H1 (cell line): Measurements from ENCODE around the gene ZNF639. TPM values are rescaled to one million over a fixed set of nuclear protein-coding genes. Genes with fewer than 3 reads are reported as not detected.

ENCODE experiments used
- CTCF ChIA-PET: fragments of 300-600 bp; sonication (Branson Sonifier 250); formaldehyde crosslinking; loops from one replicate; lab custom pipeline; 2021; ENCODE audit not compliant: partially characterized antibody; lab: Charles Lee
- POLR2A ChIA-PET: fragments of 300-600 bp; sonication (Branson Sonifier 250); formaldehyde crosslinking; loops from one replicate; lab custom pipeline; 2021; ENCODE audit warnings: inconsistent platforms; ENCODE audit not compliant: partially characterized antibody; lab: Charles Lee
- DNase-seq, 2 experiments: peaks; one replicate each; pipeline versions ENCODE4 v3.0.0 to v3.0.0-alpha.2; 2010 to 2022; ENCODE audit warnings: low spot score in 2 of 2, low read depth in 1 of 2, mixed read lengths in 1 of 2
- FAIRE-seq: peaks from 2 replicates; lab custom pipeline; 2011; peaks lifted over from hg19 to GRCh38; lab: Jason Lieb, UNC
- H2AFZ ChIP-seq: 2 replicates; pipeline ENCODE4 v1.8.1; 2012; ENCODE audit warnings: low read length, inconsistent platforms
- H2AK5ac ChIP-seq: 2 replicates; pipeline ENCODE4 v1.6.1; 2013; ENCODE audit warnings: low read depth, low read length
- H2BK120ac ChIP-seq: replicated peaks from 2 replicates; pipeline ENCODE3; 2013; ENCODE audit warnings: low read depth, low read length, inconsistent platforms
- H2BK12ac ChIP-seq: 2 replicates; pipeline ENCODE4 v1.6.1; 2013; ENCODE audit warnings: low read depth, low read length
- H2BK15ac ChIP-seq: 2 replicates; pipeline ENCODE4 v1.6.1; 2013; ENCODE audit warnings: low read length
- H2BK20ac ChIP-seq: 2 replicates; pipeline ENCODE4 v1.6.1; 2013; ENCODE audit warnings: low read length
- H2BK5ac ChIP-seq: 2 replicates; pipeline ENCODE4 v1.6.1; 2013; ENCODE audit warnings: low read depth, low read length
- H3K14ac ChIP-seq: 2 replicates; pipeline ENCODE4 v1.6.1; 2013; ENCODE audit warnings: inconsistent platforms; ENCODE audit not compliant: insufficient read length
- H3K18ac ChIP-seq: 2 replicates; pipeline ENCODE4 v1.6.1; 2013; ENCODE audit warnings: low read length; ENCODE audit errors: extremely low read depth
- H3K23ac ChIP-seq: 2 replicates; pipeline ENCODE4 v1.6.1; 2013; ENCODE audit warnings: inconsistent platforms; ENCODE audit not compliant: insufficient read length
- H3K23me2 ChIP-seq: 2 replicates; pipeline ENCODE4 v1.6.1; 2013; ENCODE audit warnings: low read depth, low read length
- H3K27ac ChIP-seq: 2 replicates; pipeline ENCODE4 v1.6.1; 2011; ENCODE audit warnings: low read depth, low read length, inconsistent platforms
- H3K27me3 ChIP-seq, 4 experiments: replicated peaks in 1 of 4; 1 replicate in 1 of 4; 2 replicates in 3 of 4; pipeline versions ENCODE4 v1.6.1 to v1.8.1; 2011 to 2013; ENCODE audit warnings: low read length in 3 of 4, mild to moderate bottlenecking in 3 of 4, inconsistent platforms in 2 of 4, mixed read lengths in 2 of 4, moderate library complexity in 1 of 4; ENCODE audit not compliant: control insufficient read depth in 3 of 4, insufficient read depth in 3 of 4; ENCODE audit errors: extremely low read depth in 1 of 4
- H3K36me3 ChIP-seq, 4 experiments: 2 replicates each; pipeline versions ENCODE4 v1.6.1 to v1.8.1; 2011 to 2013; ENCODE audit warnings: mild to moderate bottlenecking in 4 of 4, low read length in 3 of 4, moderate library complexity in 2 of 4, control low read depth in 1 of 4, inconsistent platforms in 1 of 4; ENCODE audit not compliant: insufficient read depth in 4 of 4, control insufficient read depth in 2 of 4
- H3K4ac ChIP-seq: replicated peaks from 2 replicates; pipeline ENCODE3; 2013; ENCODE audit warnings: low read length, low read depth, mixed read lengths, inconsistent platforms; ENCODE audit not compliant: insufficient read length
- H3K4me1 ChIP-seq, 4 experiments: replicated peaks in 1 of 4; 1 replicate in 1 of 4; 2 replicates in 3 of 4; pipeline versions ENCODE4 v1.6.1 to v1.8.1; 2011 to 2013; ENCODE audit warnings: low read length in 3 of 4, inconsistent platforms in 2 of 4, mixed read lengths in 1 of 4; ENCODE audit not compliant: insufficient read depth in 4 of 4, control insufficient read depth in 3 of 4
- H3K4me2 ChIP-seq, 2 experiments: 2 replicates each; pipeline versions ENCODE4 v1.6.1 to v1.8.1; 2011 to 2013; ENCODE audit warnings: low read depth in 2 of 2, low read length in 2 of 2, control low read depth in 1 of 2, inconsistent platforms in 1 of 2, mild to moderate bottlenecking in 1 of 2; ENCODE audit not compliant: insufficient read depth in 1 of 2
- H3K4me3 ChIP-seq, 4 experiments: fragments of 200-600, 300-600 bp in 1 of 4; sonication (generic), shearing (Covaris generic), sonication (Bioruptor Twin) in 1 of 4; 2 replicates each; pipeline versions ENCODE4 v1.5.1 to v1.8.1; 2011 to 2016; ENCODE audit warnings: low read length in 4 of 4, low read depth in 3 of 4, control low read depth in 2 of 4, inconsistent platforms in 2 of 4, mild to moderate bottlenecking in 2 of 4, mixed read lengths in 1 of 4, moderate library complexity in 1 of 4; ENCODE audit not compliant: insufficient read depth in 2 of 4; ENCODE audit errors: extremely low read depth in 1 of 4
- H3K56ac ChIP-seq: replicated peaks from 2 replicates; pipeline ENCODE3; 2013; ENCODE audit warnings: low read depth, mild to moderate bottlenecking, mixed read lengths, low read length, inconsistent platforms; ENCODE audit not compliant: insufficient read length
- H3K79me1 ChIP-seq: 2 replicates; pipeline ENCODE4 v1.6.1; 2013; ENCODE audit warnings: low read depth, low read length, control low read depth
- H3K79me2 ChIP-seq, 2 experiments: 2 replicates each; pipeline versions ENCODE4 v1.6.1 to v1.8.1; 2012 to 2013; ENCODE audit warnings: low read length in 2 of 2, mild to moderate bottlenecking in 2 of 2, inconsistent platforms in 1 of 2; ENCODE audit not compliant: insufficient read depth in 2 of 2, control insufficient read depth in 1 of 2
- H3K9ac ChIP-seq, 4 experiments: replicated peaks in 1 of 4; 1 replicate in 1 of 4; 2 replicates in 3 of 4; pipeline versions ENCODE4 v1.6.1 to v1.8.1; 2011 to 2013; ENCODE audit warnings: low read depth in 3 of 4, low read length in 3 of 4, control low read depth in 2 of 4, mild to moderate bottlenecking in 2 of 4, moderate library complexity in 2 of 4, inconsistent platforms in 1 of 4; ENCODE audit errors: extremely low read depth in 1 of 4
- H3K9me3 ChIP-seq, 2 experiments: 2 replicates each; pipeline versions ENCODE4 v1.6.1 to v1.8.1; 2012 to 2013; ENCODE audit warnings: mild to moderate bottlenecking in 2 of 2, moderate library complexity in 2 of 2, control low read depth in 1 of 2, inconsistent platforms in 1 of 2, low read depth in 1 of 2, low read length in 1 of 2, mixed read lengths in 1 of 2; ENCODE audit not compliant: insufficient read depth in 2 of 2
- H4K20me1 ChIP-seq, 2 experiments: replicated peaks in 1 of 2; 2 replicates each; pipeline versions ENCODE3 to v1.8.1; 2011 to 2013; ENCODE audit warnings: inconsistent platforms in 2 of 2, low read length in 2 of 2, mild to moderate bottlenecking in 1 of 2; ENCODE audit not compliant: insufficient read depth in 2 of 2, control insufficient read depth in 1 of 2
- H4K5ac ChIP-seq: 2 replicates; pipeline ENCODE4 v1.6.1; 2013; ENCODE audit warnings: low read length, low read depth, mixed read lengths, inconsistent platforms; ENCODE audit not compliant: insufficient read length
- H4K8ac ChIP-seq: 2 replicates; pipeline ENCODE4 v1.8.0; 2013; ENCODE audit warnings: mild to moderate bottlenecking, moderate library complexity, low read length, inconsistent platforms; ENCODE audit not compliant: insufficient read depth; ENCODE audit errors: extremely low read depth
- H4K91ac ChIP-seq: replicated peaks from 2 replicates; pipeline ENCODE3; 2013; ENCODE audit warnings: low read length, mixed read lengths, inconsistent platforms; ENCODE audit not compliant: insufficient read length
- BACH1 ChIP-seq: IDR thresholded peaks from 2 replicates; pipeline ENCODE4 v1.6.1; 2012; ENCODE audit warnings: low read length, improper control_type of control experiment
- CEBPB ChIP-seq: IDR thresholded peaks from 2 replicates; pipeline ENCODE4 v1.6.1; 2012; ENCODE audit warnings: low read depth, low read length
- MAFK ChIP-seq: IDR thresholded peaks from 2 replicates; pipeline ENCODE4 v1.6.1; 2012; ENCODE audit warnings: low read depth, mild to moderate bottlenecking, improper control_type of control experiment, low read length
- WGBS, 2 experiments: shearing (Covaris generic) in 1 of 2; methylation state at CpG; one replicate each; pipeline versions ENCODE4 v1.1.6 to v1.1.7; 2013 to 2015; ENCODE audit warnings: low lambda C conversion rate in 2 of 2, mixed read lengths in 2 of 2, inconsistent platforms in 1 of 2, low coverage in 1 of 2, missing lambda C conversion rate in 1 of 2; ENCODE audit not compliant: insufficient replicate concordance in 2 of 2, insufficient coverage in 1 of 2, insufficient read length in 1 of 2; ENCODE audit errors: extremely low coverage in 1 of 2, missing lambda C conversion rate in 1 of 2; 5-methylcytosine and 5-hydroxymethylcytosine counted together
- polyA plus RNA-seq, 7 experiments: library from polyadenylated mRNA; depleted of rRNA in 3 of 7; stranded (reverse) in 5 of 7; unstranded in 2 of 7; fragments of >200 nt in 5 of 7; fragments of 200-250 nt in 2 of 7; gene quantifications; 1 replicate in 5 of 7; 2 replicates in 1 of 7; 4 replicates in 1 of 7; pipeline versions ENCODE4 v1.2.1 to v1.2.3, GENCODE V29; 2011 to 2013; ENCODE audit warnings: missing spikeins in 2 of 7, mixed read lengths in 2 of 7
- total RNA-seq: library from RNA; stranded (reverse); fragmentation: NEBNext Ultra II Directional; extraction: Animal tissue kit (Norgen Biotek cat#: 25700); gene quantifications from 2 replicates; pipeline ENCODE4 v1.2.1, GENCODE V29; 2021

ZNF639 gene
- total and polyA plus RNA-seq, 2 of the 8 experiments (the other 6 are each of a cell fraction or from before 2014, with no cell fraction given): 9.1 to 41.4 TPM

DNA sequence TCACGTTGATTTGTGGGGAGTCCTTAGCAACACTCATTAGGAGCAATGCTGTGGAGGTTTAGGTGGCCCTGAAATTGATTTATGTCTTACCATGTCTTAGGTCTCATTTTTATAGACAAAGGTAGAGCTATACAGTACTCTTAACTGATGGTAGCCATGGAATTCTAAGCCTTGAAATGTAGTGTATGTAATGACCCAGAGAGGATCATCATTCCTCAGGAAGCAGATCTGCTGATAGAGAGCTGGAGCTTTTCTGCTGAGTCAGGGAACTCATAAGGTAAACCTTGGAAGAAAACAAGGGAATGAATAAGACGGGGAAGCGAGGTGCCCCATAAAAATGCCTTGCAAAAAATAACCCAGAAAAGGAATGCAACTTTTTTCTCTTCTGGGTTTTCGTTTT, 34.0 kb upstream of the ZNF639 start:
- no peak overlapping the region for H3K23ac ChIP-seq
- H2BK120ac ChIP-seq: no peak overlapping the region
- ChIA-PET POLR2A (no interaction called here), CTCF (interaction anchor here (1.0 kb wide), 2 partner anchors 27 to 90 kb away, joined by 3 to 4 read pairs; no protein-coding TSS in a partner anchor)
- H3K18ac ChIP-seq: no peak overlapping the region
- no peak overlapping the region for H3K9ac ChIP-seq
- H4K5ac ChIP-seq: no peak overlapping the region
- H4K91ac ChIP-seq: no peak overlapping the region
- no peak overlapping the region for H3K4ac ChIP-seq
- no peaks in the 10 kb centered on the region for H3K4me1 ChIP-seq
- no peaks in the 10 kb centered on the region for H3K27me3 ChIP-seq
- no peak for TF ChIP-seq CEBPB
- peak; percentile 64; the same call in 1 of the 2 replicates for TF ChIP-seq BACH1
- TF ChIP-seq MAFK: peak; percentile 86
- no peak overlapping the region for H3K27ac ChIP-seq
- no peaks in the 10 kb centered on the region for H3K79me1 ChIP-seq
- no peak overlapping the region for H2BK15ac ChIP-seq
- H3K14ac ChIP-seq: no peak overlapping the region
- H2BK5ac ChIP-seq: no peak overlapping the region
- H4K8ac ChIP-seq: no peak overlapping the region
- no peaks in the 10 kb centered on the region for H3K23me2 ChIP-seq
- H3K9me3 ChIP-seq: peaks cover 0 to 3% of the 10 kb centered on the region in 2 experiments; a peak in 1 of 4 replicates
- 83% methylated on average over 4 of the region's 4 CpGs; no CpG with 5 or more reads in 1 of the 2 experiments for WGBS, 2 experiments
- H2AFZ ChIP-seq: 0 out of 2 replicates have a peak overlapping the region, but pooled peaks have one; percentile 67
- H3K56ac ChIP-seq: no peak overlapping the region
- H2BK12ac ChIP-seq: no peak overlapping the region
- no peak for DNase-seq
- no peak overlapping the region for H2BK20ac ChIP-seq
- H3K36me3 ChIP-seq: no peaks in the 10 kb centered on the region
- no peaks in the 10 kb centered on the region for H4K20me1 ChIP-seq
- no peak for FAIRE-seq
- H3K4me2 ChIP-seq: no peak overlapping the region
- H3K79me2 ChIP-seq: no peaks in the 10 kb centered on the region
- no peak overlapping the region for H2AK5ac ChIP-seq
- no peak overlapping the region for H3K4me3 ChIP-seq
